ENCODE measurements around the gene CHCHD6.

CHCHD6 gene, protein sequence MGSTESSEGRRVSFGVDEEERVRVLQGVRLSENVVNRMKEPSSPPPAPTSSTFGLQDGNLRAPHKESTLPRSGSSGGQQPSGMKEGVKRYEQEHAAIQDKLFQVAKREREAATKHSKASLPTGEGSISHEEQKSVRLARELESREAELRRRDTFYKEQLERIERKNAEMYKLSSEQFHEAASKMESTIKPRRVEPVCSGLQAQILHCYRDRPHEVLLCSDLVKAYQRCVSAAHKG

DNA sequence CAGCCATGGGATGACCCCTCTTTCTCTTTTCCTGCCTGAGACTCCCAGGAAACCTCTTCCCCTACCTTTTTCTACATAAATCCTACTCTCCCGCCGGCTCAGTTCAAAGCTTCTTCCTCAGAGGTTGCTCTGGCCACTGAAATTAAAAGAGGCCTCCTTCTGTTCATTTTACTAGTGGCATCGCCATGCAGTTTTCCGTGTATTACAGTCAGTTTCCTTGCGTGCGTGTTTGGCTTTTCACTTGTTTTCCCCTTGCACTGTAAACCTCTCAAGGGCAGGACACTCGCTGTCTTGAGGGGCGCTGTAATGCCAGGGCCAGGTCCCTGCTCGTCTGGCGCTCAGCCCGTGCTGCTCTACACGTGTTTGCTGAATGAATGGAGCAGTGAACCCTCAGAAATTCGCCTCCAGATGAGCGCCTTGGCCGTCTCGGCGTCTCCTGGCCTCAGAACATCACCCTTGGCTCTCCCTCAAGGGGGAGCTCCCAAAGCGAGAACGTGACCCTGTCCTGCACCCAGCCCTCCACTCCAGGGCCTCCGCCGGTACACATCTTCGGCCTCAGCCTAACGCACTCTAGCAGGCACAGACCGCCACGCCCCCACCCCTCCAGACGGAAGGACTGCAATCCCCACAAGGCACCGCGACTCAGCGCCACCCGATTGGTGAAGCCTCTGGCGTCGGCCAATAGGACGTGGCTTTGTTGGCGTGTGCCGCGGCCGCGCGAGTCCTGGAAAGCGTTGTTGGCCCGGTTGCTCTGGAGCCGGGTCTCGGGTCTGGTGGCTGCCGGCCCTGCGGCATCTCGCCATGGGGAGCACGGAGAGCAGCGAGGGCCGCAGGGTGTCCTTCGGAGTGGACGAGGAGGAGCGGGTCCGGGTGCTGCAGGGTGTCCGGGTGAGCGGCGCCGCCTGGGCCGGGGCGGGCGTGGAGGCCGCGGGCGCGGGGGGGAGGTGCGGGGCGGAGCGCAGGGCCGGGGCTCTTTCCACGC is at the start of gene CHCHD6:
Gene CHCHD6 (plus strand): TSS at position 729 of the 982 bp plus-strand sequence. CDS start 73 bp downstream, at position 802.
- no peak within 1 kb of the TSS for H3K27ac ChIP-seq
- TF ChIP-seq ZFX (IDR thresholded peaks at IDR 0.05; ENCODE audit: borderline replicate concordance): no peak
- TF ChIP-seq, protein P1, sequence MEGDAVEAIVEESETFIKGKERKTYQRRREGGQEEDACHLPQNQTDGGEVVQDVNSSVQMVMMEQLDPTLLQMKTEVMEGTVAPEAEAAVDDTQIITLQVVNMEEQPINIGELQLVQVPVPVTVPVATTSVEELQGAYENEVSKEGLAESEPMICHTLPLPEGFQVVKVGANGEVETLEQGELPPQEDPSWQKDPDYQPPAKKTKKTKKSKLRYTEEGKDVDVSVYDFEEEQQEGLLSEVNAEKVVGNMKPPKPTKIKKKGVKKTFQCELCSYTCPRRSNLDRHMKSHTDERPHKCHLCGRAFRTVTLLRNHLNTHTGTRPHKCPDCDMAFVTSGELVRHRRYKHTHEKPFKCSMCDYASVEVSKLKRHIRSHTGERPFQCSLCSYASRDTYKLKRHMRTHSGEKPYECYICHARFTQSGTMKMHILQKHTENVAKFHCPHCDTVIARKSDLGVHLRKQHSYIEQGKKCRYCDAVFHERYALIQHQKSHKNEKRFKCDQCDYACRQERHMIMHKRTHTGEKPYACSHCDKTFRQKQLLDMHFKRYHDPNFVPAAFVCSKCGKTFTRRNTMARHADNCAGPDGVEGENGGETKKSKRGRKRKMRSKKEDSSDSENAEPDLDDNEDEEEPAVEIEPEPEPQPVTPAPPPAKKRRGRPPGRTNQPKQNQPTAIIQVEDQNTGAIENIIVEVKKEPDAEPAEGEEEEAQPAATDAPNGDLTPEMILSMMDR (IDR thresholded peaks at IDR 0.05): no peak

DNA sequence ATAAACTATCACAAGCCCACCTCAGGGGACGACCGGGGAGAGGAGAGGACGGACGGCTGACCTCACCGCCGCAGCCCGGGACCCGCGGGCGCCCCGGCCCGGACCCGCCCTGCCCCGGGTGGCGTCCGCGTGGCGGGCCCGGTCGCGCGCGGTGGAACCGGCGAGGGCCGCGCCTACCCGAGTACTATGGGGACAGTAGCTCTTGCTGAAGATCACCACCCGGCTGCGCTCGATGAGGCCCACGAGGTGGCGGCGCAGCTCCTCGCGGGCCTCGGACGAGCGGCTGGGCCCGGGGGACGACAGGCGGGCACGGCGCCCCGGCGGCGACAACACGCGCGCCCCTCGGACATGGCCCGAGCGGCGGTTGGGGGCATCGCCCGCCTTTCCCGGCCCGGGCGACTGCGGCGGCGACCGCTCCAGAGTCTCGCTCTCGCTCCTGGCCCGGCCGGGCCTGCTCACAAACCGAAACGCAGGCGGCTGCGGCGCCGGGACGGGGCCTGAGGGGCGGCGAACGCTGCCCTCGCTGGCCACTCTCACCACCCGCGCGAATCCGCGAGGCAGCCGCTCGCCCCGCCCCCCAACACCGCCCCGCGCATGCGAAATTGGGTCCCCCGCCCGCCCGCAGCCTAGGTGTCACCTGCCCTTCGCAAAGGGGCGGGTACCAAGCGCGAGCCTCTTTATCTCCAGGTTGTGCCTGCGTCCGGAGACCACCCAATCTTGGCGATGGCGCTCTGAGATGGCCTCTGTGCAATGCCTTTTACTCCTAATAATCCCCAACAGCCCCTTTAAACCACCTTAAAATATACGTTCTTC is 49.3 kb upstream of the CHCHD6 start, which contains the start of gene TXNRD3:
Gene TXNRD3 (minus strand): TSS at position 554 of the 813 bp plus-strand sequence.
- peak within 1 kb of the TSS; percentile 73 for H3K27ac ChIP-seq
- TF ChIP-seq, protein P1 (IDR thresholded peaks at IDR 0.05): peak; percentile 23
- no peak for TF ChIP-seq ZFX (IDR thresholded peaks at IDR 0.05; ENCODE audit: borderline replicate concordance)

DNA sequence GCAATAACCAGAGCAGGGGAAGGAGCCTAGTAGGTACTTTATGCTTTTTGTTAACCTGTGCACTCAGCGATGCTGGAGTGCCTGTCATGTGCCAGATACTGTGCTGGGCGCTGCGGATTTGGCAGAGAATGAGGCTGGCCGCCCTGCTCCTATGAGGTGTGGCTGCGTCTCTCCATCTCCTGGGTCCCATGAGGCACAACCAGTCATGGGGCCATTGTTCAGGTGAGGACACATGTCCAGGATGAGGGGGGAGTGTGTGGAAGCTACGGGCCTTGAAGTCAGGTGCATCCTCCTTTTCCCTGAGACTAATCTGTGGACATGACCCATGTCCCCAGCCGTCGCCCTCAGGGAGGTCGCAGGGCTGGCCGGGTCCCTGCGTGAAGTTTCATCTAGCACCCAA is 48.2 kb upstream of the CHCHD6 start:
- TF ChIP-seq ZFX (IDR thresholded peaks at IDR 0.05; ENCODE audit: borderline replicate concordance): no peak
- TF ChIP-seq, protein P1 (IDR thresholded peaks at IDR 0.05): no peak
- H3K27ac ChIP-seq: no peak overlapping the region

DNA sequence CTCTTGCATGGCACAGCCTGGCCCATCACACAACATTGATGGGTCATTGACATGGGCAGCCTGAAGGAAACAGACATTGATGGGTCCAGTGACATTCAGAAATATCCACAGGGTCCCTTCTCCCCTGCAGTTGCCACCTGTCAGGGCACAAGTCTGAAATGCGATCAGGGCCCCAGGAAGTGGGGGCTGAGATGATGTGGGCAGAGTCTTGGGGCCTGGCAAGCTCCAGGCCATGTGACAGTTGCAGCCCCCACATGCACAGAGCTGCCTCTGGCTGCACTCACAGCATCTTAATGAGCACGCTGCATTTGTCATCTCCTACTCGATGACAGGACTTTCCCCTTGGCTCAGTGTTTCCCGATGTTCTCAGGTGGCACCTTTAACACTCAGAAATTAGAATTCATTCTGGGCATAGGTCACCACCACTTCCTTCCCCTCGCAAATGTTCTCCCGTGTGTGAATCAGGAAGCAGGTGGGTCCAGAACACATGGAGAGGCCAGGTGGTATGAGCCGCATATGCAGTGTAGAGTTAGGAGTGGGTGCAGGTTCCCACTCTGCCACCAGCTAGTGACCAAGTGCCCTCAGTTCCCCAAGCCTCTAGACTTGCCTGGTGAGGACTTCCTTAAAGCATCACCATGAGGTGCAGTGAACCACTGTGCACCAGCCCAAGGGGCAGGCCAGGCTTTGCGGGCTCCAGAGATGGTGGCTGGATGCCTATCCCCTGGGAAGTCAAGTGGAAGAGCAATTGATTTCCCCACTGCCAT is 47.5 kb upstream of the CHCHD6 start:
- no peak overlapping the region for H3K27ac ChIP-seq
- TF ChIP-seq, protein P1 (IDR thresholded peaks at IDR 0.05): no peak
- TF ChIP-seq ZFX (IDR thresholded peaks at IDR 0.05; ENCODE audit: borderline replicate concordance): no peak

DNA sequence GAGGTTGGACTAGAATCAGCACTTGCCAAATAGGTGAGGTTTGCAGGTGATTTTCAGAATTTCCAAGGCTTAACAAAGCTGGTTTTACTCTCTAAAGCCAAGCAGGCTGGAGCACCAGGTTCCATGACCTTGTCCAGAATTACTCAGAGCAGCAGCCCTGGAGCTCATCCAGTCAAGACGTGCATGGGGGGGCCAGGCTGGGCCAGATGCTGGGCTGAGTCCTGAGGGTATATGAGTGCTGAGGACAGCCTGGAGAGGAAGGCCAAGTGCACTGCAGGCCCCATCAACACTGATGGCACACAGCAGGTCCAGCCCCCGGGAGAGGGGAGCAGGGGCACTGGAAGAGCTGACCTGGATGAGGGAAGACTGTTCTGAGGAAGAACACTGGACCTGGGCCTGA is 46.1 kb upstream of the CHCHD6 start:
- no peak overlapping the region for H3K27ac ChIP-seq
- no peak for TF ChIP-seq ZFX (IDR thresholded peaks at IDR 0.05; ENCODE audit: borderline replicate concordance)
- TF ChIP-seq, protein P1 (IDR thresholded peaks at IDR 0.05): no peak

DNA sequence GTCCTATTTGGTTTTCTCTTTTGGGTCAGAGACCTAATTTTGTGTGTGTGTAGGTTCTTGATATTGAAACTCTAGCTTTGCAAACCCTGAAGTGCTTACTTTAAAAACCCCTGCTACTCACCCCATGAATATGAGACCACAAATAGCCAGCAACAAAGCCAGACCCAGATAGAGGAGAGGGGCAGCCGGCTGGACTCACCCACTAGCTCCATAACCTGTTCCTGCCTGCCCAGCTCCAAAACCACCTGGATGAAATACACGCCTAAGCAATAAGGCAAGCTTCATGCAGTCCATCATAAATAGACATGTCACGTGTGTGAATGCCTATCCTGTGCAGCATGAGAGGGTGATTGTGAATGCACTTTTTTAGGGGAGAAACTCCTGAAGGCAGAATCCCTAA is 45.5 kb upstream of the CHCHD6 start:
- no peak overlapping the region for H3K27ac ChIP-seq
- TF ChIP-seq, protein P1 (IDR thresholded peaks at IDR 0.05): no peak
- TF ChIP-seq ZFX (IDR thresholded peaks at IDR 0.05; ENCODE audit: borderline replicate concordance): no peak
